DMS153 treated with DMSO at 0.1 percent for 48 hours (cell line): ENCODE measurements around the gene PDLIM7.
"Not testable (repeated sequence)": the region's sequence is repeated elsewhere in the genome, so short reads cannot be mapped to it uniquely, and the experiment has no call there.

Experiments used
- DNase-seq: peaks from one replicate; lab custom pipeline; 2025; ENCODE audit not compliant: unreplicated experiment; lab: John Stamatoyannopoulos, UW

Gene PDLIM7

DNA sequence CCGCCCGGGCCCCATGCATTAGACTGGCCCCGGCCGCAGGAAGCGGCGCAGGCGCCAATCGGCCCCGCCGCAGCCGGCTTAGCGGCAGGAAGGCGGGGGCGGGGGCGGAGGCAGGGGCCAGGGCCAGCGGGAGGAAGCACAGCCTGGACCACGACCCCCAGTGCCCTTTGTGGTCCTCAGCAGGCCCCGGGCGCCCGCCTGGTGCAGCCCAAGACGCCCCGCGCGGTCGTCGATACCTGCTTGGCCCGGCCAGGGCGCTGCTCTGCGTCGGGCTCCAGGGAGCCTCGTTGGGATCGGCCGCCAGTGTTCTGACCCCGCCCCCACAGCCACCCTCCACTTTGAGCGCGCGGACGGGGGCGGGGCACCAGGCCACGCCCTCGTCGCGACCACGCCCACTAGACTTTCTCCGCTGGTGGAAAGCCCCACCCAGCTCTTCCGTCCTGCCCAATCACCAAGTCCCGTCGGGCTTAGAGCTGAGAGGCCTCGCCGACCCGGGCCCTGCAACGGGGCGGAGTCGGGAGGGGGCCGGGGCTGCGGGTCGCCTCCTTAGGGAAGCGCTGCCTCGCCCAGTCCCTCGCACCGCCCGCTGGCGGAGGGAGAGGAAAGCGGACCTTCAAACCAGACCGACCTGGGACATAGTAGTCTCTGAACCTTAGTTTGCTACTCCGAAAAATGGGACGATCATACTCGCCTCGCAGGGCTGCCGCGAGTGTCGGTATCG is at the start of gene PDLIM7:
Gene PDLIM7, minus strand, starts transcription at position 313 of the 721 bp plus-strand sequence. CDS start 1,092 bp downstream, outside the sequence.
- peak; percentile 62 for DNase-seq

DNA sequence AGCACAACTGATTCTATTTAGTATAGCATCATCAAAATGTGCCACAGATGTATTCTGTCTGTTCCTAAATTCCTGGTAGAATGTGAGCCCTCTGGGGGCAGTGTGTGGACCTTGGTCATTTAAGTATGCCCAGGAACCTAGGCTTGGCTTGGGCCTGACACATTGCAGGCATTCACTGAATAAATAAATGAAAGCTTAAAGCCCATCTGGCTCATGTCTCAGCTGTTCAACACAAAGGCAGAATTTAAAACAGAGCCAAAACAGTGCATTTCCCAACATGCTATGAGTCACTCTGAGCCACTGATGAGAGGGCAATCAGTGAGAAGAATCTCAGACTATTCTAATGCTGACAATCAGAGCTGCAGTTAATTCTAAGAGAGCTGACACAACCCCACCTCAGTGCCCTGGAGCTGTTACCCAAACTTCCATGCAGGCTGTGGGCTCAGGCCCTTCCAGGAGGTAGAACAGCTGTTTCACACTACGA is 48.9 kb upstream of the PDLIM7 start:
- DNase-seq: no peak

GRCh38 chr5:177545487-177546257 is 48.3 kb upstream of the PDLIM7 start:
- no peak for DNase-seq

DNA sequence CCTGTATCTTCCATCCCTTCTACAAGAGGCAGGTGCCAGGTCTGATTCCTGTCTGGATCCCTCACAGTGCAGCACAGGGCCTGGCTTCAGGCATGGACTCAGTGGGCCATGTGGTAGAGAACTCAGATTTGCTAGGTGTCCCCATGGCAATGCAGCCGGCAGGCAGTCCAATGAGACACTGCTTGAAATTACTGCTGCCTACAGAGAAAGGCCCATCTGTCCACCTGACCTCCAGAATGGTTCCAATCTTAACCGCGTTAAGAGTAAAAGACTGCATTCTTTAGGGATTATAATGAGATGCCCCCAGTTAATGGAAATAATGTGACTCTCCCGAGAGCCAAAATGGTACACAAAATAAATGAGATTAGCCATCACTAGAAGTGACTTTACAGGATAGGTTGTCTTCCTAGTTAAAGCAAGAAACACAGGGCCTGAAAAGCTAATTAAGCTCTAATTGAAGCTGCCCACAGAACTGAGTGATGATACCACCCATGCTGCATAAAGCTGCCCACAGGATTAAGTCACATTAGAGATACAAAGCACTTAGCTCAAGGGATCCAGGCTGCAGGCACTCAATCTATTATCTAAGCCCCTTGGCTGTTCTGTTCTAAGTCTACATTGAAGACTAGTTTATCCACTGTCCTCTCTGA is 45.5 kb upstream of the PDLIM7 start:
- no peak for DNase-seq

- no peak for DNase-seq
Observed at GRCh38 chr5:177540438-177540837, 43.0 kb upstream of the PDLIM7 start.

DNA sequence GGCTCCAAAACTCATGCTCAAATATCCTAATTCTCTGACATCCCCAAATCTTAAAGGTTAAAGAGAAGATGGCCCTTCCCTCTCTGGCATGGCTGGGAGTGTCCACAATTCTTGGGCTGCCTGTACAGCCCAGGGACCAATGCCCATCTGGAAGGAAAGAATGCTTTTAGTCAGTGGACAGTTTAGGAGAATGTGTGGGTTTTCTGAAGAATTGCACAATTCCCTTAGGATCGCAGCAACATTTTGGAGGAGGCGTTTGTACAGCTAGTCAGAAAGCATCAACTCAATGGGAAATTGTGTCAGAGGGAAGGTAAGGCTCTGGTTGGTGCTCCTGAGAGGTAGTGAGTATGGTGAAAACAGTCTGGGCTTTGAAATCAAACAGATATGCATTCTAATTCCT is 42.0 kb upstream of the PDLIM7 start:
- DNase-seq: no peak

DNA sequence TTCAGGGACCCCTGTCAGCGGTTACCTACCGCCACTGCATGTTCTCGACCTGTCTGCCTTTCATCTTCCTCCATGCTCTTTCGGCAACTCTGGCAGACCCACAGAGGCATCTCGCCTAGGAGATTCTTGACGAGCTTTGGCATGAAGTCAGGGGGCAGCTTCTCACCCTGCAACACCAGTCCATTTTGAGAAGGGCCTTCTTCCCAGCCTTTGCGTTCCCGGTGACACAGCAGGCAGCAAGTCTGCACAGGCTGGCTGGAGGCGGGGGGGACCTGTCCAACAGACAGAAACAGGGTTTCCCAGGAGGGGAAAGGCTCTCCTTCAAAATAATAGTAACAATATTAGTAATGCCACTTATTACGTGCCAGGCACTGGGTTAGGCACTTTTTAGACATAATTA is 41.5 kb upstream of the PDLIM7 start:
- no peak for DNase-seq

- no peak for DNase-seq
Observed at GRCh38 chr5:177537389-177538361, 40.3 kb upstream of the PDLIM7 start.

DNA sequence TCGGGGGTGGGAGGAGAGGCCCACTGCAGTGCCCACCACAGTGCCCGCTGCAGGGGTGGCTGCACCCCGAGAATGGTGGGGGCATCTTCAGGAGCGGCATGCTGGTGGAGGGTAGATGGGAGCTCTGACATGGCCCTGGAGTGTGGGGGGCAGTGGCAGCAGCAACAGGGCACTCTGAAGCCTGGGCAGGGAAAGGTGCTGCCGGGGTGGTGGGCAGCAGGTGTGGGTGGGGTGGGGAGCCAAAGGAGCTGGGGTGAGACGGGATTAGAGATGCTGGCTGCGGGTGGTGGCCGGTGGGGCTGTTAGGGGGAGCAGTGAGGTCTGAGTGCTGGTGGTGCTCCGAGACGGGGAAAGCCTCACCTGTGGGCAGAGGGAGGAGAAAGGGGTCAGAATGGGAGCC is 39.0 kb upstream of the PDLIM7 start:
- no peak for DNase-seq

- DNase-seq: no peak
Observed at GRCh38 chr5:177535125-177535524, 37.7 kb upstream of the PDLIM7 start.

- not testable (repeated sequence) for DNase-seq
Observed at GRCh38 chr5:177534433-177534832, 37.0 kb upstream of the PDLIM7 start.

GRCh38 chr5:177531209-177531940 is 34.0 kb upstream of the PDLIM7 start:
- no peak for DNase-seq

DNA sequence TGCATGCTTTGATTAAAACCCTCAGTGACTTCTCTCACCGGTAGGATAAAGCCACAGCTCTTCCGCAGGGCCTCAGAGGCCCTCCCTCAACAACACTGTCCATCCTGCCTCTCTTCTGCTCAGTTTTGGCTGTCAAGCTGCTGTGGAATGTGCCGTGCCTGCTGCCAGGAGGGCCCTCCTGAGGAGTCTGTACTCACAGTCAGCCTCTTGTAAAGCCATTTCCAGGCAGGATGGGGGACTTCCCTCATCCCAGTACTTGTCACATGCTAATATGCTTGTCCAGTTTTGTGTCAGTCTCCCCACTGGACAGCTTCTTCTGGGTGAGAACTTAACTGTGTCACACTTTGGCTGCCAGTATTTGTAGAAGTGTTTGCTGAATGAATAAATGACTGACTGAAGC is 33.2 kb upstream of the PDLIM7 start:
- DNase-seq: no peak

GRCh38 chr5:177529247-177530203 is 32.1 kb upstream of the PDLIM7 start:
- DNase-seq: no peak

GRCh38 chr5:177528631-177529030 is 31.2 kb upstream of the PDLIM7 start:
- DNase-seq: no peak

- DNase-seq: no peak
Observed at GRCh38 chr5:177527595-177527994, 30.2 kb upstream of the PDLIM7 start.

- DNase-seq: no peak
Observed at GRCh38 chr5:177526791-177527190, 29.4 kb upstream of the PDLIM7 start.

DNA sequence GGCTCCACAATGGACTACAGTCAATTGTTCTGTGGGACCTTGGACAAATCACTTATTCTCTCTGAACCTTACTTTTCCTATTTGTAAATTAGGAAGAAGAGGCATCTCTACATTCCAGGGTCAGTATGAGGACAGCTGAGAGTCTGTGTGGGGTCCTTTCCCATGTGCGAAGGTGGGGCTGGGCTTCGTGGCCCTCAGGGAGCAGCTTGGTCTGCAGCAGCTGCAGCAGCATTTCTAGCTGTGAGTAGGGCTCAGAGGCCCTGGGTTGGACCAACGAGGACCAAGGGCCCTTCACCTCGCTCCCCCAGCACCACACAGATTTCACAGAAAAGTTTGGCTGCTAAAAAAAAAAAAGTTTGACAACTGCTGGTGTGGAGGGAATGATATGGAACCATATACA is 28.8 kb upstream of the PDLIM7 start:
- no peak for DNase-seq
